ENCODE data around the gene SHLD1.

The SHLD1 gene

GRCh38 chr20:5772704-5773103 is 22.5 kb downstream of the SHLD1 start:
- H4K20me1 ChIP-seq (ENCODE audit: insufficient read depth): no peaks in the 10 kb centered on the region
- no peaks in the 10 kb centered on the region for H3K36me3 ChIP-seq (ENCODE audit: insufficient read depth)
- no peak overlapping the region for H2AFZ ChIP-seq (ENCODE audit: low read depth)

DNA sequence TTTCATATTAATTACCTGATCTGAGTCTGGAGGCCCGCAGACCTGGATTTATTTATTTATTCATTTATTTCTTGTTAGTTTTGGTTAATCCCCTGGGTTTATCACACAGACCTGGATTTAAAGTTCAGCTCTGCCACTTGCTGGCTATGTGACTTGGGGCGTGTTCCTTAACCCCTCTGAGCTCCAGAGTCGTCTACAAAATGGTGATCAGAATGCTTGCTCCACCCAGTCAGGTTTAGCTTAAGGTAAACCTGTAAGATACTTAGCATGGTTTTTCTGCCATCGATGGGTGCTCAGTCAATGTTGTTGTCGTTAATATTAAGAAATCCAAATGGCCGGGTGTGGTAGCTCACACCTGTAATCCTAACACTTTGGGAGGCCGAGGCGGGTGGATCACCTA is 23.4 kb downstream of the SHLD1 start:
- H3K9ac ChIP-seq: no peak overlapping the region
- H4K20me1 ChIP-seq (ENCODE audit: insufficient read depth): no peaks in the 10 kb centered on the region
- TF ChIP-seq, protein P1, sequence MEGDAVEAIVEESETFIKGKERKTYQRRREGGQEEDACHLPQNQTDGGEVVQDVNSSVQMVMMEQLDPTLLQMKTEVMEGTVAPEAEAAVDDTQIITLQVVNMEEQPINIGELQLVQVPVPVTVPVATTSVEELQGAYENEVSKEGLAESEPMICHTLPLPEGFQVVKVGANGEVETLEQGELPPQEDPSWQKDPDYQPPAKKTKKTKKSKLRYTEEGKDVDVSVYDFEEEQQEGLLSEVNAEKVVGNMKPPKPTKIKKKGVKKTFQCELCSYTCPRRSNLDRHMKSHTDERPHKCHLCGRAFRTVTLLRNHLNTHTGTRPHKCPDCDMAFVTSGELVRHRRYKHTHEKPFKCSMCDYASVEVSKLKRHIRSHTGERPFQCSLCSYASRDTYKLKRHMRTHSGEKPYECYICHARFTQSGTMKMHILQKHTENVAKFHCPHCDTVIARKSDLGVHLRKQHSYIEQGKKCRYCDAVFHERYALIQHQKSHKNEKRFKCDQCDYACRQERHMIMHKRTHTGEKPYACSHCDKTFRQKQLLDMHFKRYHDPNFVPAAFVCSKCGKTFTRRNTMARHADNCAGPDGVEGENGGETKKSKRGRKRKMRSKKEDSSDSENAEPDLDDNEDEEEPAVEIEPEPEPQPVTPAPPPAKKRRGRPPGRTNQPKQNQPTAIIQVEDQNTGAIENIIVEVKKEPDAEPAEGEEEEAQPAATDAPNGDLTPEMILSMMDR (conservative IDR thresholded peaks at IDR 0.05; ENCODE audit: low read depth, low read length): no peak
- no peaks in the 10 kb centered on the region for H3K27me3 ChIP-seq (ENCODE audit: insufficient read depth, low read depth)
- H3K4me2 ChIP-seq: no peak overlapping the region
- H3K27ac ChIP-seq: no peak overlapping the region
- H3K4me1 ChIP-seq (ENCODE audit: low read depth, poor library complexity, severe bottlenecking): peaks cover 18% of the 10 kb centered on the region
- H3K4me3 ChIP-seq (IDR thresholded peaks at IDR 0.05; ENCODE audit: insufficient read depth, low read depth, low read length): no peak overlapping the region
- H3K79me2 ChIP-seq (ENCODE audit: insufficient read depth, low read depth): no peaks in the 10 kb centered on the region
- H3K36me3 ChIP-seq (ENCODE audit: insufficient read depth): no peaks in the 10 kb centered on the region
- H2AFZ ChIP-seq (ENCODE audit: low read depth): no peak overlapping the region

More at GRCh38 chr20:5772704-5773103, 22.5 kb downstream of the SHLD1 start:
- Histone ChIP-seq H3K27me3 (ENCODE audit: insufficient read depth, low read depth) (no peaks in the 10 kb centered on the region), H3K9ac (no peak overlapping the region), H3K79me2 (ENCODE audit: insufficient read depth, low read depth) (no peaks in the 10 kb centered on the region), H3K4me1 (ENCODE audit: low read depth, poor library complexity, severe bottlenecking) (peaks cover 18% of the 10 kb centered on the region), H3K4me2 (no peak overlapping the region), H3K27ac (no peak overlapping the region), H3K4me3 (IDR thresholded peaks at IDR 0.05; ENCODE audit: insufficient read depth, low read depth, low read length) (no peak overlapping the region)
- TF ChIP-seq, protein P1 (conservative IDR thresholded peaks at IDR 0.05; ENCODE audit: low read depth, low read length): no peak

GRCh38 chr20:5776077-5776476 is 25.9 kb downstream of the SHLD1 start:
- Histone ChIP-seq H3K27me3 (ENCODE audit: insufficient read depth, low read depth) (no peaks in the 10 kb centered on the region), H3K79me2 (ENCODE audit: insufficient read depth, low read depth) (no peaks in the 10 kb centered on the region), H3K4me3 (IDR thresholded peaks at IDR 0.05; ENCODE audit: insufficient read depth, low read depth, low read length) (no peak overlapping the region), H3K36me3 (ENCODE audit: insufficient read depth) (no peaks in the 10 kb centered on the region), H3K9ac (no peak overlapping the region), H3K4me2 (no peak overlapping the region), H3K27ac (no peak overlapping the region), H3K4me1 (ENCODE audit: low read depth, poor library complexity, severe bottlenecking) (peaks cover 6% of the 10 kb centered on the region), H4K20me1 (ENCODE audit: insufficient read depth) (no peaks in the 10 kb centered on the region), H2AFZ (ENCODE audit: low read depth) (no peak overlapping the region)
- TF ChIP-seq, protein P1 (conservative IDR thresholded peaks at IDR 0.05; ENCODE audit: low read depth, low read length): no peak

- Histone ChIP-seq H3K4me1 (ENCODE audit: low read depth, poor library complexity, severe bottlenecking) (no peaks in the 10 kb centered on the region), H2AFZ (ENCODE audit: low read depth) (no peak overlapping the region), H3K27ac (no peak overlapping the region), H3K27me3 (ENCODE audit: insufficient read depth, low read depth) (no peaks in the 10 kb centered on the region), H3K4me3 (IDR thresholded peaks at IDR 0.05; ENCODE audit: insufficient read depth, low read depth, low read length) (no peak overlapping the region), H4K20me1 (ENCODE audit: insufficient read depth) (no peaks in the 10 kb centered on the region), H3K79me2 (ENCODE audit: insufficient read depth, low read depth) (no peaks in the 10 kb centered on the region), H3K9ac (no peak overlapping the region), H3K4me2 (no peak overlapping the region), H3K36me3 (ENCODE audit: insufficient read depth) (no peaks in the 10 kb centered on the region)
- TF ChIP-seq, protein P1 (conservative IDR thresholded peaks at IDR 0.05; ENCODE audit: low read depth, low read length): no peak
These were observed 29.1 kb downstream of the SHLD1 start for GRCh38 chr20:5779071-5779900.

All from KMS-11 (cell line).